Neutrophil (primary cell): Measurements from ENCODE around the gene MILR1.

Experiments
- H3K27ac ChIP-seq: fragments of 200-600 bp; sonication (generic); 2 replicates; pipeline ENCODE4 v1.5.1; 2016; ENCODE audit warnings: mild to moderate bottlenecking, moderate library complexity
- H3K27me3 ChIP-seq: fragments of 200-600 bp; sonication (generic); 2 replicates; pipeline ENCODE4 v1.6.0; 2016; ENCODE audit warnings: mild to moderate bottlenecking
- H3K36me3 ChIP-seq: fragments of 200-600 bp; sonication (generic); 2 replicates; pipeline ENCODE4 v1.5.1; 2017
- H3K4me1 ChIP-seq, 2 experiments: fragments of 200-600 bp in 1 of 2; sonication (generic) in 1 of 2; 1 replicate in 1 of 2; 2 replicates in 1 of 2; pipeline versions ENCODE4 v1.5.1 to v1.6.1; 2013 to 2016; ENCODE audit warnings: low read depth in 1 of 2, low read length in 1 of 2, mild to moderate bottlenecking in 1 of 2, moderate library complexity in 1 of 2; ENCODE audit not compliant: control insufficient read depth in 1 of 2, insufficient read depth in 1 of 2
- H3K4me3 ChIP-seq, 2 experiments: fragments of 200-600 bp in 1 of 2; sonication (generic) in 1 of 2; 1 replicate in 1 of 2; 2 replicates in 1 of 2; pipeline ENCODE4 v1.5.1; 2013 to 2016; ENCODE audit warnings: low read depth in 1 of 2, low read length in 1 of 2, mild to moderate bottlenecking in 1 of 2, moderate library complexity in 1 of 2
- H3K9me3 ChIP-seq: fragments of 200-600 bp; sonication (generic); 2 replicates; pipeline ENCODE4 v1.5.1; 2016
- CTCF ChIP-seq: fragments of 200-600 bp; sonication (generic); IDR thresholded peaks from 2 replicates; pipeline ENCODE4 v1.5.1; 2016; ENCODE audit warnings: antibody characterized with exemption

MILR1 gene, protein sequence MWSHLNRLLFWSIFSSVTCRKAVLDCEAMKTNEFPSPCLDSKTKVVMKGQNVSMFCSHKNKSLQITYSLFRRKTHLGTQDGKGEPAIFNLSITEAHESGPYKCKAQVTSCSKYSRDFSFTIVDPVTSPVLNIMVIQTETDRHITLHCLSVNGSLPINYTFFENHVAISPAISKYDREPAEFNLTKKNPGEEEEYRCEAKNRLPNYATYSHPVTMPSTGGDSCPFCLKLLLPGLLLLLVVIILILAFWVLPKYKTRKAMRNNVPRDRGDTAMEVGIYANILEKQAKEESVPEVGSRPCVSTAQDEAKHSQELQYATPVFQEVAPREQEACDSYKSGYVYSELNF

GRCh38 chr17:64448665-64449512 is at the start of gene MILR1:
Gene MILR1 (plus strand): TSS chr17:64449115. CDS start chr17:64449169, 54 bp downstream.
- H3K27ac ChIP-seq, result peak within 1 kb of the TSS; percentile 88
- H3K36me3 ChIP-seq, result peaks cover under 1% of the 10 kb centered on the region
- peak within 1 kb of the TSS; percentile 49 to 59 for H3K4me3 ChIP-seq
- peaks cover 59 to 66% of the 10 kb centered on the region in 2 experiments for H3K4me1 ChIP-seq
- H3K27me3 ChIP-seq, result no peaks in the 10 kb centered on the region
- no peaks in the 10 kb centered on the region for H3K9me3 ChIP-seq
- no peak for TF ChIP-seq CTCF

DNA sequence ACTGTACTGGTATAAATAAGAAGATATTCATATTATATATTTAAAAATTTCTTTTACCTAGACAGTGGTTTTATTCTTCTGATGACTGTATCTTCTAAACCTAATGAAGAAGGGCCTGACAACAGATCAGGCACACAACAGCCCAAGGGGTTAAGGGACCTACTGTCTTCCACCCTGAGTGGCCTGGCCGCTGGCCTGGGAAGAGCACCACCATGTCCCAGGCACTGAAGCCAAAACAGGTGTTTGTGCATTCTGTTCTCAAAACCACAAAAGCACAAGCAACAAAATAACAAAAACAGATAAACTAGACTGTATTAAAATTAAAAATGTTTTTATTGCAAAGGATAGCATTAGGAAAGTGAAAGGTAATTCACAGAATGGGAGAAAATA is 49.2 kb upstream of the MILR1 start:
- Histone ChIP-seq H3K27me3 (no peaks in the 10 kb centered on the region), H3K9me3 (no peaks in the 10 kb centered on the region), H3K36me3 (no peaks in the 10 kb centered on the region), H3K27ac (no peak overlapping the region), H3K4me3 (no peak overlapping the region), H3K4me1 (peaks cover 61 to 69% of the 10 kb centered on the region in 2 experiments)
- TF ChIP-seq CTCF, result no peak

- Histone ChIP-seq H3K27me3 (no peaks in the 10 kb centered on the region), H3K36me3 (no peaks in the 10 kb centered on the region), H3K9me3 (no peaks in the 10 kb centered on the region), H3K4me3 (no peak overlapping the region), H3K27ac (peak overlapping the region; percentile 97), H3K4me1 (peaks cover 69 to 72% of the 10 kb centered on the region in 2 experiments)
- no peak for TF ChIP-seq CTCF
Measured at GRCh38 chr17:64400642-64401041, 48.3 kb upstream of the MILR1 start.

DNA sequence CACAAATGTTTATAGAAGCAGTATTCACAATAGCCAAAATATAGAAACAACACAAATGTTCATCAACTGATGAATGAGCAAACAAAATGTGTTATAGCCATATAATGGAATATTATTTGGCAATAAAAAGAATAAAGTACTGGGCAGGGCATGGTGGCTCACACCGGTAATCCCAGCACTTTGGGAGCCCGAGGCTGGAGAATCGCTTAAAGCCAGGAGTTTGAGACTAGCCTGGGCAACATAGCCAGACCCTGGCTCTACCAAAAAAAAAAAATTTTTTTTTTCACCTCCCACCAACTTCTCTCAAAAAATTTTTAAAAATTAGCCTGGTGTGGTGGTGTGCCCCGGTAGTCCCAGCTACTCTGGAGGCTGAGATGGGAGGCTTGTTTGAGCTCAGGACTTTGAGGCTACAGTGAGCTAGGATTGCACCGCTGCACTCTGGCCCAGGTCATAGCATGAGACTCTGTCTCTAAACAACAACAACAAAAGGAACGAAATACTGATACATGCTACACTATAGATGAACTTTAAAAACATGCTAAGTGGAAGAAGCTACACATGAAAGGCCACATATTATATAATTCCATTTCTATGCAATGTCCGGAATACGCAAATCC is 47.6 kb upstream of the MILR1 start:
- Histone ChIP-seq H3K4me3 (no peak overlapping the region), H3K27me3 (no peaks in the 10 kb centered on the region), H3K36me3 (no peaks in the 10 kb centered on the region), H3K27ac (peak overlapping the region; percentile 97), H3K4me1 (peaks cover 70 to 75% of the 10 kb centered on the region in 2 experiments), H3K9me3 (no peaks in the 10 kb centered on the region)
- no peak for TF ChIP-seq CTCF

DNA sequence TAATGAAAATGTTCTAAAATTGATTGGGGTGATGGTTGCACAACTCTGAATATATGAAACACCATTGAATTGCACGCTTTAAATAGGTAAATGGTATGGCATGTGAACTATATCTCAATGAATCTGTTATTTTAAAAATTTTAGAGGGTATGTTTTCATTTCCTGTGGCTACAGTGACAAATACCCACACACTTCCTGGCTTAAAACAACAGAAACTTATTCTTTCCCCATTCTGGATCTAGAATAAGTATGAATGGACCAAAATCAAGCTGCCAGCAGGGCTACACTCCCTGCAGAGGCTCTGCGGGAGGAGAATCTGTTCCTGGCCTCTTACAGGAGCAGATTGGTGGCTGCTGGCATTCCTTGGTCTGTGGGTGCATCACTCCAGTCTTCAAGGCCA is 47.0 kb upstream of the MILR1 start:
- no peak for TF ChIP-seq CTCF
- H3K36me3 ChIP-seq, result no peaks in the 10 kb centered on the region
- no peaks in the 10 kb centered on the region for H3K27me3 ChIP-seq
- H3K9me3 ChIP-seq, result no peaks in the 10 kb centered on the region
- peaks cover 76 to 77% of the 10 kb centered on the region in 2 experiments for H3K4me1 ChIP-seq
- H3K4me3 ChIP-seq, result no peak overlapping the region
- H3K27ac ChIP-seq, result peak overlapping the region; percentile 97
